SH-SY5Y (cell line): Measurements from ENCODE around the gene ZNF823.

Experiments
- GATA2 ChIP-seq: IDR thresholded peaks from 2 replicates; pipeline ENCODE4 v1.6.1; 2011; ENCODE audit warnings: mild to moderate bottlenecking, low read depth, low read length
- GATA3 ChIP-seq: IDR thresholded peaks from 2 replicates; pipeline ENCODE4 v1.6.1; 2011; ENCODE audit warnings: low read depth, mild to moderate bottlenecking, low read length, moderate library complexity

DNA sequence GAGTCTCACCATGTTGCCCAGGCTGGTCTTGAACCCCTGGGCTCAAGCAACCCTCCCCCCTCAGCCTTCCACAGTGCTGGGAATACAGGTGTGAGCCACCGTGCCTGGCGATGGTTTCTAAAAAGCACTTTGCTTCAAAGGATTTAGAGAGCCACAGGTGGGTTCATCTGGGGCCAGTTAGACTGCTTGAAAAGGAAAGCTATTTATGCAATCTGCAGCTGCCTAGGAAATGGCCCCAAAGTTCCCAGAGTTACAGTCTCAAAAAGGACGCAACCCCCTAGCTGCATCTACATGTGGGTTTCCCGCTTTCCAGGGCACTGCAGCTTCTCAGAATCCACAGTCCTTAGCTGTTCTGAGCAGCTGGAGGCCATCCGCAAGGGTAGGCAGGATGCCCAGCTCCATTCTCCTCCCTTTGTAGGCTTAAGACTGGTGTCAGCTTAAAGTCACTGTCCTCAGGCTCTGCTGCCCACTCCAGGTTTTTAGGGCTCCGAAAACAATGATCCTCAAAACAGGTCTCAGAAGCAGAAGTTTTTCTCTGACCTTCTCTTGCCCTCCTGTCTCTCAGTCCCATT lies 41.4 kb downstream of the ZNF823 start:
- TF ChIP-seq GATA2 (no peak), GATA3 (no peak)
